Endothelial cell of umbilical vein (primary cell): ENCODE measurements around the gene B3GAT1. TPM values are rescaled to one million over a fixed set of nuclear protein-coding genes. Genes with fewer than 3 reads are reported as not detected.

Source experiments
- BruUV-seq: library from RNA; stranded (reverse); fragments of 400-500 nt; replicated peaks from 2 replicates; lab custom pipeline; 2021; lab: Mats Ljungman, UMichigan
- CTCF ChIA-PET: fragments of 300-600, 350-600 bp; sonication (Branson Sonifier 250); formaldehyde crosslinking; loops from one replicate; lab custom pipeline; 2021; ENCODE audit warnings: antibody characterized with exemption, inconsistent platforms; lab: Charles Lee
- POLR2A ChIA-PET: fragments of 300-600, 350-600 bp; sonication (Branson Sonifier 250); formaldehyde crosslinking; loops from one replicate; lab custom pipeline; 2021; ENCODE audit warnings: antibody characterized with exemption, inconsistent platforms; lab: Charles Lee
- DNase-seq: peaks from one replicate; pipeline ENCODE4 v3.0.0-alpha.2; 2011; ENCODE audit warnings: low read depth, low spot score
- FAIRE-seq: peaks from 2 replicates; lab custom pipeline; 2011; peaks lifted over from hg19 to GRCh38; lab: Jason Lieb, UNC
- H2AFZ ChIP-seq: 2 replicates; pipeline ENCODE4 v1.6.0; 2012; ENCODE audit warnings: low read depth, low read length, control low read depth, inconsistent platforms
- H3K27ac ChIP-seq: 2 replicates; pipeline ENCODE4 v1.5.1; 2011; ENCODE audit warnings: low read depth, mild to moderate bottlenecking, control low read depth, low read length, moderate library complexity; ENCODE audit not compliant: insufficient read depth
- H3K27me3 ChIP-seq, 2 experiments: 2 replicates each; pipeline versions ENCODE4 v1.6.0 to v1.6.1; 2011; ENCODE audit warnings: low read length in 2 of 2, mixed read lengths in 1 of 2; ENCODE audit not compliant: control insufficient read depth in 2 of 2, insufficient read depth in 2 of 2
- H3K36me3 ChIP-seq, 2 experiments: 2 replicates in 1 of 2; 3 replicates in 1 of 2; pipeline ENCODE4 v1.5.1; 2011; ENCODE audit warnings: low read length in 2 of 2, mild to moderate bottlenecking in 1 of 2, moderate library complexity in 1 of 2; ENCODE audit not compliant: control insufficient read depth in 2 of 2, insufficient read depth in 2 of 2; ENCODE audit errors: extremely low read depth in 1 of 2
- H3K4me1 ChIP-seq: 3 replicates; pipeline ENCODE4 v1.5.1; 2011; ENCODE audit warnings: mild to moderate bottlenecking, low read length; ENCODE audit not compliant: control insufficient read depth, insufficient read depth; ENCODE audit errors: extremely low read depth
- H3K4me2 ChIP-seq: 2 replicates; pipeline ENCODE4 v1.6.1; 2011; ENCODE audit warnings: low read length, control low read depth, mixed read lengths; ENCODE audit not compliant: insufficient read depth
- H3K4me3 ChIP-seq, 3 experiments: fragments of 200-600 bp in 1 of 3; sonication (generic), shearing (Covaris generic) in 1 of 3; replicated peaks in 1 of 3; 2 replicates each; pipeline ENCODE4 v1.5.1; 2011 to 2016; ENCODE audit warnings: control low read depth in 3 of 3, low read length in 3 of 3, mild to moderate bottlenecking in 2 of 3, inconsistent platforms in 1 of 3, low read depth in 1 of 3, moderate library complexity in 1 of 3; ENCODE audit not compliant: insufficient read depth in 1 of 3
- H3K79me2 ChIP-seq: 2 replicates; pipeline ENCODE4 v1.6.0; 2012; ENCODE audit warnings: low read length, inconsistent platforms; ENCODE audit not compliant: control insufficient read depth, insufficient read depth
- H3K9ac ChIP-seq: replicated peaks from 2 replicates; pipeline ENCODE3; 2011; ENCODE audit warnings: low read length, control low read depth; ENCODE audit not compliant: insufficient read depth; ENCODE audit errors: extremely low read depth
- H3K9me1 ChIP-seq: replicated peaks from 3 replicates; pipeline ENCODE4 v1.6.0; 2011; ENCODE audit warnings: mild to moderate bottlenecking, low read length; ENCODE audit not compliant: control insufficient read depth, insufficient read depth; ENCODE audit errors: extremely low read depth
- H3K9me3 ChIP-seq: replicated peaks from 2 replicates; pipeline ENCODE4 v1.5.1; 2012; ENCODE audit warnings: low read length, inconsistent platforms; ENCODE audit not compliant: control insufficient read depth, insufficient read depth
- H4K20me1 ChIP-seq: replicated peaks from 2 replicates; pipeline ENCODE3; 2011; ENCODE audit warnings: mild to moderate bottlenecking, low read length; ENCODE audit not compliant: control insufficient read depth, insufficient read depth; ENCODE audit errors: extremely low read depth
- EZH2 ChIP-seq: IDR thresholded peaks from 2 replicates; pipeline ENCODE4 v1.6.1; 2012; ENCODE audit warnings: borderline replicate concordance, low read depth, mild to moderate bottlenecking, moderate library complexity, low read length, inconsistent platforms; ENCODE audit not compliant: severe bottlenecking
- FOS ChIP-seq: IDR thresholded peaks from 2 replicates; pipeline ENCODE4 v1.6.1; 2011; ENCODE audit warnings: mild to moderate bottlenecking, low read length, moderate library complexity, borderline replicate concordance; ENCODE audit not compliant: insufficient read depth
- GATA2 ChIP-seq: IDR thresholded peaks from 2 replicates; pipeline ENCODE4 v1.7.0; 2011; ENCODE audit warnings: low read depth, mild to moderate bottlenecking, moderate library complexity, mixed read lengths, low read length; ENCODE audit not compliant: insufficient read length, insufficient read depth
- JUN ChIP-seq: IDR thresholded peaks from 2 replicates; pipeline ENCODE4 v1.6.1; 2011; ENCODE audit warnings: borderline replicate concordance, low read depth; ENCODE audit not compliant: insufficient read length, insufficient read depth
- MYC ChIP-seq: IDR thresholded peaks from one replicate; pipeline ENCODE4 v1.6.1; 2011; ENCODE audit warnings: mild to moderate bottlenecking, low read depth, low read length
- POLR2A ChIP-seq: IDR thresholded peaks from 2 replicates; pipeline ENCODE4 v1.6.1; 2012; ENCODE audit warnings: low read depth, mild to moderate bottlenecking, control low read depth, low read length
- POLR2AphosphoS5 ChIP-seq: IDR thresholded peaks from 2 replicates; pipeline ENCODE4 v1.6.1; 2012; ENCODE audit warnings: low read depth, mild to moderate bottlenecking, control low read depth, low read length, moderate library complexity; ENCODE audit not compliant: insufficient read depth
- dilution Hi-C: fragments of 300-500 bp; cut with MboI; formaldehyde crosslinking; loops from one replicate; pipeline ENCODE4 v1.15.0; 2019; ENCODE audit warnings: low sequenced_read_pairs; ENCODE audit not compliant: extremely low pct_ligation_motif_present
- intact Hi-C: fragments of 100-400 bp; cut with micrococcal nuclease; formaldehyde crosslinking; loops from one replicate; pipeline ENCODE4 v1.10.0; 2022
- polyA plus RNA-seq, 4 experiments: library from polyadenylated mRNA; depleted of rRNA in 3 of 4; stranded (reverse) in 3 of 4; unstranded in 1 of 4; fragments of >200 nt; gene quantifications; 2 replicates each; pipeline versions ENCODE4 v1.2.1 to v1.2.3, GENCODE V29; 2011 to 2012; ENCODE audit warnings: missing spikeins in 1 of 4
- total RNA-seq: library from RNA; stranded (reverse); gene quantifications from 2 replicates; pipeline ENCODE4 v1.2.3, GENCODE V29; 2021
- TF ChIP-seq, protein P1 (sequence below), 2 donors: IDR thresholded peaks; 1 replicate in 1 of 2; 2 replicates in 1 of 2; pipeline ENCODE4 v1.5.1; 2011; ENCODE audit warnings: low read length in 2 of 2, mild to moderate bottlenecking in 2 of 2, moderate library complexity in 2 of 2, control low read depth in 1 of 2, inconsistent platforms in 1 of 2, low read depth in 1 of 2; ENCODE audit not compliant: insufficient read depth in 1 of 2; ENCODE audit errors: extremely low read depth in 1 of 2
- TF ChIP-seq, protein P2 (sequence below): IDR thresholded peaks from 2 replicates; pipeline ENCODE4 v1.6.1; 2011; ENCODE audit not compliant: insufficient read depth, insufficient read length

Gene B3GAT1
- total and polyA plus RNA-seq, 2 donors (not counting 3 experiments of a cell fraction or from before 2014, with no cell fraction given): 0.01 TPM; not detected in 1

DNA sequence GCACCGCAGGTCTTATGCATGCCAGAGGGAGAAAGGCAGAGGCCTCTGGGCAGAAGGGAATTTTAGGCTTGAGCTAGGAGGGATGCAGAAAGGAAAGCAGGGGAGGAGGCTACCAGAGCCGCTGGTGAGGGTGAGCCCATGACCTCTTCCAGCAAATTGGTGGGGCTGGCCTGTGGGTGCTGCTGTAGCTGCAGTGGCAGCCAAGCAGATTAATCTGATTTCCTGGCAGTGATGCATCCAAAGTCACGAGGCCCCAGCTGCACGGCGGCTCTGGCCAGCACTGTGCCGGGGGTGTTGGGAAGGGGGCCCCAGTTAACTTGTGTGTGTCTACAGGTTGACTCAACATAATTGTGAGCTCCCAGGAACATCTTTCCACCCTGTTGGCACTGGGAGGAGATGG, 41.4 kb upstream of the B3GAT1 start:
- H3K27ac ChIP-seq: no peak overlapping the region
- intact Hi-C loops (no loop called here), dilution Hi-C loops (no loop called here)
- TF ChIP-seq EZH2 (no peak), GATA2 (no peak), MYC (no peak), POLR2A (no peak), FOS (no peak), POLR2AphosphoS5 (no peak), JUN (no peak)
- TF ChIP-seq, protein P1, sequence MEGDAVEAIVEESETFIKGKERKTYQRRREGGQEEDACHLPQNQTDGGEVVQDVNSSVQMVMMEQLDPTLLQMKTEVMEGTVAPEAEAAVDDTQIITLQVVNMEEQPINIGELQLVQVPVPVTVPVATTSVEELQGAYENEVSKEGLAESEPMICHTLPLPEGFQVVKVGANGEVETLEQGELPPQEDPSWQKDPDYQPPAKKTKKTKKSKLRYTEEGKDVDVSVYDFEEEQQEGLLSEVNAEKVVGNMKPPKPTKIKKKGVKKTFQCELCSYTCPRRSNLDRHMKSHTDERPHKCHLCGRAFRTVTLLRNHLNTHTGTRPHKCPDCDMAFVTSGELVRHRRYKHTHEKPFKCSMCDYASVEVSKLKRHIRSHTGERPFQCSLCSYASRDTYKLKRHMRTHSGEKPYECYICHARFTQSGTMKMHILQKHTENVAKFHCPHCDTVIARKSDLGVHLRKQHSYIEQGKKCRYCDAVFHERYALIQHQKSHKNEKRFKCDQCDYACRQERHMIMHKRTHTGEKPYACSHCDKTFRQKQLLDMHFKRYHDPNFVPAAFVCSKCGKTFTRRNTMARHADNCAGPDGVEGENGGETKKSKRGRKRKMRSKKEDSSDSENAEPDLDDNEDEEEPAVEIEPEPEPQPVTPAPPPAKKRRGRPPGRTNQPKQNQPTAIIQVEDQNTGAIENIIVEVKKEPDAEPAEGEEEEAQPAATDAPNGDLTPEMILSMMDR (IDR thresholded peaks at IDR 0.05; ENCODE audit: extremely low read depth in 1 of 2, insufficient read depth in 1 of 2, low read depth in 1 of 2, low read length in 2 of 2): no peak
- TF ChIP-seq, protein P2, sequence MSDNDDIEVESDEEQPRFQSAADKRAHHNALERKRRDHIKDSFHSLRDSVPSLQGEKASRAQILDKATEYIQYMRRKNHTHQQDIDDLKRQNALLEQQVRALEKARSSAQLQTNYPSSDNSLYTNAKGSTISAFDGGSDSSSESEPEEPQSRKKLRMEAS: no peak
- FAIRE-seq (no peak), DNase-seq (no peak)
- ChIA-PET POLR2A (no interaction called here), CTCF (no interaction called here)
- H3K27me3 ChIP-seq: no peaks in the 10 kb centered on the region
- H3K9ac ChIP-seq: no peak overlapping the region
- peaks cover 2% of the 10 kb centered on the region for H3K9me3 ChIP-seq
- H3K4me1 ChIP-seq: no peaks in the 10 kb centered on the region
- no peak overlapping the region for H3K4me2 ChIP-seq
- no TSS peak for BruUV-seq
- H4K20me1 ChIP-seq: no peaks in the 10 kb centered on the region
- H3K36me3 ChIP-seq: no peaks in the 10 kb centered on the region
- no peak overlapping the region for H3K4me3 ChIP-seq
- no peaks in the 10 kb centered on the region for H3K9me1 ChIP-seq
- H2AFZ ChIP-seq: no peak overlapping the region
- no peaks in the 10 kb centered on the region for H3K79me2 ChIP-seq
